Uterus (tissue), 2 donors: ENCODE measurements around the gene TFDP3.

Experiments used
- POLR2A ChIP-seq, 2 donors: fragments of 450-650 bp; IDR thresholded peaks; one replicate each; pipeline ENCODE4 v1.6.1; 2016; ENCODE audit warnings: antibody characterized with exemption in 2 of 2, mild to moderate bottlenecking in 1 of 2, moderate library complexity in 1 of 2
- TF ChIP-seq, protein P1 (sequence below), 4 experiments: fragments of 200-600 bp in 2 of 4; fragments of 450-650 bp in 2 of 4; sonication (generic) in 2 of 4; IDR thresholded peaks; one replicate each; pipeline ENCODE4 v1.5.1; 2016 to 2019; ENCODE audit warnings: antibody characterized with exemption in 4 of 4, mild to moderate bottlenecking in 2 of 4, moderate library complexity in 1 of 4

- TF ChIP-seq, protein P1, sequence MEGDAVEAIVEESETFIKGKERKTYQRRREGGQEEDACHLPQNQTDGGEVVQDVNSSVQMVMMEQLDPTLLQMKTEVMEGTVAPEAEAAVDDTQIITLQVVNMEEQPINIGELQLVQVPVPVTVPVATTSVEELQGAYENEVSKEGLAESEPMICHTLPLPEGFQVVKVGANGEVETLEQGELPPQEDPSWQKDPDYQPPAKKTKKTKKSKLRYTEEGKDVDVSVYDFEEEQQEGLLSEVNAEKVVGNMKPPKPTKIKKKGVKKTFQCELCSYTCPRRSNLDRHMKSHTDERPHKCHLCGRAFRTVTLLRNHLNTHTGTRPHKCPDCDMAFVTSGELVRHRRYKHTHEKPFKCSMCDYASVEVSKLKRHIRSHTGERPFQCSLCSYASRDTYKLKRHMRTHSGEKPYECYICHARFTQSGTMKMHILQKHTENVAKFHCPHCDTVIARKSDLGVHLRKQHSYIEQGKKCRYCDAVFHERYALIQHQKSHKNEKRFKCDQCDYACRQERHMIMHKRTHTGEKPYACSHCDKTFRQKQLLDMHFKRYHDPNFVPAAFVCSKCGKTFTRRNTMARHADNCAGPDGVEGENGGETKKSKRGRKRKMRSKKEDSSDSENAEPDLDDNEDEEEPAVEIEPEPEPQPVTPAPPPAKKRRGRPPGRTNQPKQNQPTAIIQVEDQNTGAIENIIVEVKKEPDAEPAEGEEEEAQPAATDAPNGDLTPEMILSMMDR (IDR thresholded peaks at IDR 0.05), result no peak
- TF ChIP-seq POLR2A (IDR thresholded peaks at IDR 0.05), result no peak
Measured at GRCh38 chrX:133235830-133236229, 17.7 kb upstream of the TFDP3 start.
